Caki2 (cell line): ENCODE data around the gene SLC16A8. TPM values are rescaled to one million over a fixed set of nuclear protein-coding genes. Genes with fewer than 3 reads are reported as not detected.
"Not testable (repeated sequence)": the region's sequence is repeated elsewhere in the genome, so short reads cannot be mapped to it uniquely, and the experiment has no call there.

ENCODE experiments used
- DNase-seq: peaks from one replicate; pipeline ENCODE4 v3.0.0-alpha.2; 2015; ENCODE audit warnings: low read depth
- in situ Hi-C: cut with HindIII; loops from 2 replicates; pipeline ENCODE4 v1.10.0; 2016; ENCODE audit warnings: low sequenced_read_pairs, low pct_unique_long_range_greater_than_20kb, mixed read lengths
- total RNA-seq: library from RNA; depleted of rRNA; stranded (reverse); fragments of >200 nt; shearing (Covaris generic); gene quantifications from 2 replicates; pipeline ENCODE4 v1.2.3, GENCODE V29; 2014; ENCODE audit warnings: low replicate concordance; rRNA removed

SLC16A8 gene
- total RNA-seq = not detected in 2 replicates

- in situ Hi-C loops = no loop called here
Observed at GRCh38 chr22:38083931-38084631, at the start of gene SLC16A8. Gene SLC16A8 (minus strand): TSS chr22:38084184. CDS start chr22:38082873, 1,311 bp downstream.

GRCh38 chr22:38133331-38133730 is 49.3 kb upstream of the SLC16A8 start:
- in situ Hi-C loops = no loop called here
- no peak for DNase-seq

More at GRCh38 chr22:38083931-38084631, at the start of gene SLC16A8:
- DNase-seq = no peak

DNA sequence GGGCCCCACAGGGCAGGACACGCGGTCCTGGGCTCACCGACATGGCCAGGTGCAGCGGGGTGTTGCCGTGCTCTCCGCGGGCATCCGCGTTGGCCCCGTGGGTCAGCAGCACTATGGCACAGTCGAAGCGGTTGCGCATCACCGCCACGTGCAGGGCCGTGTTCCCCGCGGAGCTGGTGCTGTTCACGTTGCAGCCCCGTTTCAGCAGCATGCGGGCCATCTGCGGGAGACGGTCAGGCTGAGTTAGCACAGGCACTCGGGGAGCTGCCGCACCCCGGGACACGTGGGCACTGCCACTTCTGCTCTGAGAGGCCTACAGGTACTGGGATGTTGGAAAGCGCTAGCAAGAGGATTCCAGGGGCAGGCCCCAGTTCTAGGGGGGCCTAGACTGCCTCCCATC is 48.8 kb upstream of the SLC16A8 start:
- in situ Hi-C loops = no loop called here
- no peak for DNase-seq

DNA sequence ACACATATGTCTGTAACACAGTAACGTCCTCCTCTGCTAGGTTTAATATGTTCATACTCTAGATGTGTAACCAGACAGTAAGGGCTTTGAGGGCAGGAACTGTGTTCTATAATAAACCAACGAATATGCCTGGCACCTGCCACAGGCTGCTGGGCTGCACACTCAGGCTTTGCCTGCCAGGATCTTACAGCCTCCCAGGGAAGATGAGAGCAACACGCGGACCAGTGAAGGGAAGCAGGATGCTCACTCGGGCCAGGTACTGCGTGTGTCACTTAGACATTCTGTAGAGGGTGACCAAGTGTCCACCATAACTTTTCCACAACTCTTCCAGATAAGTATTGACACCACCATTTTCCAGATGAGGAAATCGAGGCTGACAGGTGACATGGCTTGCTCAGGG is 48.2 kb upstream of the SLC16A8 start:
- in situ Hi-C loops = no loop called here
- no peak for DNase-seq

GRCh38 chr22:38131399-38131798 is 47.4 kb upstream of the SLC16A8 start:
- no peak for DNase-seq
- in situ Hi-C loops = no loop called here

DNA sequence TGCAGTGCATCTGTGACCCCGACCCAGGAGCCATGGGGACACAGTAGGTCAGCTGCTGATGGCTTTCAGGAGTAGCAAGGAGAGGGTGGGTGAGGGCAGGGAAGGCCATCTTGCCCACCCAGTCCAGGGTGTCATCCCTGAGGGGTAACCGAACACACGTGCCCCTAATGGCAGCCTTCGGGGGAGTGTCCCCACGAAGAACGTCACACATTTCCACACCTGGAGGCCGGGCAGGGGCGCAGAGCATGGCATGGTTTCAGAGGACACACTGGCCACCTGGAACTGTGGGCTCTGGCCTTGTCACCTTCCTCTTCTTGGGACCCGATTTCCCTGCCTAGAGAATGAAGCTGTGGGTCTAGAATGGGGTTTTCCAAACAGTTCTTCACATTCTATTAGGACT is 45.9 kb upstream of the SLC16A8 start:
- no peak for DNase-seq
- in situ Hi-C loops = no loop called here

GRCh38 chr22:38129021-38129420 is 45.0 kb upstream of the SLC16A8 start:
- in situ Hi-C loops = no loop called here
- DNase-seq = no peak

DNA sequence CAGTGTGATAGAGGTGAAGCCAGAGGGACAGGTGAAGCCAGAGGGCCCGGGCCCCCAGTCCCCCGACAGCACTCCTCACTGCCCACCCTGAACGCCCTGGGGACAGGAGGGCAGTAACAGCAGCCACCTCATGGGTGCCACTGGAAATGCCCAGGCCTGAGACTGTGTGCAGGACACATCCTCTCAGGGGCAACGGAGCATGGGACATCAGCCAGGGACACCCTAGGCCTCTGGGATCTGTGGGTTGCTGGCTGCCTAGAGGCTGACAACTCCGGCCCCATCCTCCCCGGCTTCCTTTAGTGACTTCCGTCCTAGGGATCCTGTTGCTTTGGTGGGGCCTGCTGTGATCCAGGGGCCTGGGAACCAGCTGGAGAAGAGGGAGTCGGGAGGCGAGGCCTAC is 43.9 kb upstream of the SLC16A8 start:
- in situ Hi-C loops = no loop called here
- DNase-seq = no peak

- in situ Hi-C loops = no loop called here
- no peak for DNase-seq
Observed at GRCh38 chr22:38126928-38127668, 43.1 kb upstream of the SLC16A8 start.

DNA sequence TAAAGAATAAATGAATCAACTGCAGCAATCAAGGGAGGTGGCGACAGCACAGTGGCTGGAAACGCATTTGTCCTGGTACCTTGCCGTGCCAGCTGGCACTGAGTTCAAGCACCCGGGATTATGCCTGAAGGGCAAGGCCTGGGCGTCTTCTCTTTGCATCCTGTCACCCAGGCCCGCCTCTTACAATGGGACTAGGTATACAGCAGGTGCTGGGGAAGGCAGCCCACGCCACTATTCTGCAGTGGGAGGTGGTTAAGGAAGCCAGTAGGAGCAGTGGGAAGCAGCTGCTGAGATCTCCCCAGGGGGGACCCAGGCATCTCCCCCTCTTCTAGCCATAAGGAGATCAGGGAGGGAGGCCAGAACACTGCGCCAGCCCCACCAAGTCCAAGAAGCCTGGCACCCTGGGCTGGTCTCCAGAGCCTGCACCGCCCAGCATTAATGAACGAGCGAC is 41.8 kb upstream of the SLC16A8 start:
- no peak for DNase-seq
- in situ Hi-C loops = no loop called here

- in situ Hi-C loops = no loop called here
- DNase-seq = no peak
Observed at GRCh38 chr22:38125038-38125610, 41.1 kb upstream of the SLC16A8 start.

- in situ Hi-C loops = no loop called here
- no peak for DNase-seq
Observed at GRCh38 chr22:38124236-38124974, 40.4 kb upstream of the SLC16A8 start.

DNA sequence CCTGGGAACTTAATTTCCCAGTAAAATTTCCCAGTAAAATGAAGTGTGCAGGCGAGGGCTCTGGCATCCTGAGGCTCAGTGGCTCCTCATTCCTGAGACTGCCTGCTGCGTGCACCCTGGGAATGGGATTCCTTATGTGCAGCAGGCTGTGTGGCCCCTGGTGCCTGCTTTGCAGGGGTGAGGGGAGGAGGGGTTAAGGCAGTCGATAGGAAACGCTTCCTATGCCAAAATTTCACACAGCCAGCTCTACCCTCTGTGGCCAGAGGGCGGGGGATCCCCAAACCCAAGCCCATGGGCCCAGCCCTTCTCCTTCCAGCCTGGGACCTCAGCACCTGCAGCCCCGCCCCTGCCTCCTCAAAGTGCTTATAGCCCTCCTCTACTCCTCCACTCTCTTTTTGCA is 38.6 kb upstream of the SLC16A8 start:
- no peak for DNase-seq
- in situ Hi-C loops = no loop called here

DNA sequence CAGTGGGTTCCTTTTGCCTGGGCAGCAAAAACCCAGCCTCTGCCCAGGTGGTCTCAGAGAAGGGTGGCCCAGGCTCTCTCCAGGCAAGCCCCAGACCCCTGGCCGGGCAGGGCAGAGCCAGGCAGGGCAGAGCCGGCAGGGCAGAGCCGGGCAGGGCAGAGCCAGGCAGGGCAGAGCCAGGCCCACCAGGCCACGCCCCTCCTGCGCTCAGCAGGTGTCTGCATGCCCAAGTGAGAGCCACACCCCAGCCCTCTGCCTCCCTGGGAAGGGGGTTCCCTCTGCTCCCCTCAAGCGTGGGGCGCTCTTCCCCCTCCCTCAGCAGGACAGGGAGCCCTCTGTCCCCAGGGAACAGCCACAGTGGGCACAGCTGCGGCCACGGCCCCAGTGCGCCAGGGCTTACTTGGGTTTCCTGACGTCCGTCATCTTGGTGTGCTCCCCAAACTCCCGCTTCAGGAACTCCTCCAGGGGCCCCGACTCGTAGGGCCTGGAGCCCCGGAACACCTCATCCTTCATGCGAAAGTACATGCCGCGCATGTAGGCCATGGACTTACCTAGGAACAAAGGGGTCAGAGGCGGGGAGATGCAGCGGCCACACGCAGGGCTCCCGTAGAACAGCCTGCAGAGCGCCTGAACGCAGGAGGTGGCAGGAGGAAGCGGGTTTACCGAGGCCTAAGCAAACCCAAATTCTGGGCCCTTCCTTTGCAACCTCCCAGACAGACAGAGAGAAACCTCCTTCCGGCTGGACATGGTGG is 36.6 kb upstream of the SLC16A8 start:
- in situ Hi-C loops = no loop called here
- no peak for DNase-seq

GRCh38 chr22:38118747-38119146 is 34.8 kb upstream of the SLC16A8 start:
- DNase-seq, in situ Hi-C loops: not testable (repeated sequence)

DNA sequence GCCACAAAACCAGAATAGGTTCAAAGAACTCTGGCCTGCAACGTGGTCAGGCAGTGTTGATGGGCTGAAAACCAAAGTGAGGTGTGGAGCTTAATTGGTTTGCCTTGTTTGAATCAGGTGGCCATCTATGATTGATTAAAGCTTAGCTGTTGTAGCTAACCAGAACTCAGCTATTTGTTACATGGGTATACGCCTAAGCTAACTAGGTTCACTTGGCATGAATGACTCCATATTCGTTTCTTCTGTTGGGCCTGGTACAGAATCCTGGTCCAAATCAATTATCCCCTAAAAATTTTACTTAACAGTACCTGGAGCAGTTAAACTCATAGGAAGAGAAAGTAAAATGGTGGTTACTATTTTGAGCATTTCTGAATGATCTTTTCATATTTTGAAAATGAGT is 34.2 kb upstream of the SLC16A8 start:
- in situ Hi-C loops = no loop called here
- DNase-seq = no peak

GRCh38 chr22:38117556-38117955 is 33.6 kb upstream of the SLC16A8 start:
- in situ Hi-C loops = not testable (repeated sequence)

More at GRCh38 chr22:38117556-38117955, 33.6 kb upstream of the SLC16A8 start:
- not testable (repeated sequence) for DNase-seq
